SK-N-MC (cell line): Measurements from ENCODE around the gene MYD88.

ENCODE experiments used
- EZH2 ChIP-seq: fragments of 200-600 bp; sonication (generic); IDR thresholded peaks from one replicate; pipeline ENCODE4 v1.6.1; 2017; ENCODE audit warnings: antibody characterized with exemption
- FOXP2 ChIP-seq: optimal IDR thresholded peaks from 2 replicates; pipeline ENCODE3; 2011; ENCODE audit warnings: mild to moderate bottlenecking, moderate library complexity; ENCODE audit not compliant: insufficient read depth; ENCODE audit errors: extremely low read length, control extremely low read depth
- POLR2AphosphoS5 ChIP-seq: IDR thresholded peaks from 2 replicates; pipeline ENCODE4 v1.6.1; 2012; ENCODE audit warnings: mild to moderate bottlenecking, low read depth, low read length, borderline replicate concordance

GRCh38 chr3:38111201-38111600, 27.3 kb upstream of the MYD88 start:
- TF ChIP-seq POLR2AphosphoS5: no peak
- TF ChIP-seq EZH2: no peak
- TF ChIP-seq FOXP2: no peak
